ENCODE results near the gene ZFYVE9. TPM values are rescaled to one million over a fixed set of nuclear protein-coding genes. Genes with fewer than 3 reads are reported as not detected.
A peak's percentile ranks its signal among the peaks of the same experiment; 100 is the strongest.

Gene ZFYVE9
- polyA plus RNA-seq, 3 donors: 0.09 TPM; not detected in 2

DNA sequence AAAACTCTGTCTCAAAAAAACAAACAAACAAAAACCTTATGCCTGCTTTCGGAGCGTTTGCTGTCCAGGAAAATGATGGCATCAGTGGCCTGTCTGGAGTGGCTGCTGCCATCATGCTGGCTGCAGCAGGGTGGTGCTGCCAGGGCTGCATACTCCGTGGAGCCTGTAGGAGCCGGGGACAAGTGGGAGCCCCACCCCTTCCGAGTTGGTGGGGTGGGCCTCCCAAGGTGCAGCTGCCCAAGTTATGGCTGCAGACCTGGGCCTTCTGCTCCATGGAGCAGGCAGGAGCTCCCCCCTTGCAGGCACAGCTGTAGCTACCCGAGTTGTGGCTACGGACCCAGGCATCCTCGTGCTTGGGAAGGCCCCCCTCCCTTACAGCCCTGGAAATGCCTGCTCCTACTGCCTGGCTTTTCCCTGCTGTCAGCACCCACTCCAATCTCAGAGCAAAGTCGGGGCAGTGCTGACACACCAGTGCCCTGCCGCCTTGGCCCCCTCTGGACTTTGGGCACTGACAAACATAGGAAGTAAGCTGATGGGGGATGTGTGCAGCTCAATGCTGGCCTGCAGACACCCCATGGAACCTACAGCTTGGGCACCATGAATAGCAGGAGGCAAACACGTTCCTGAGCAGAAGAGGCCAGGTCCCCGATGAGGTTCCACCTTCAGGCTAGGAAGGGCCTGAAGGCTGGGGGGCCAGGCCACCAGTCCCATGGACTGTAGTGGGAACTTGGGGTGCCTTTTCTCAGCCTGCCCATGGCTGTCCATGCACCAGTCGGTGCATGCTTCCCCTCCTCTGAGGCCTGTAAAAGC is 163.7 kb downstream of the ZFYVE9 start:
- DNase-seq: no peak
- Histone ChIP-seq H3K79me2 (ENCODE audit: insufficient read depth, low read length) (no peaks in the 10 kb centered on the region), H3K36me3 (replicated peaks in 1 of 2; ENCODE audit: control insufficient read depth in 1 of 2, insufficient read depth in 2 of 2, low read length in 2 of 2) (no peaks in the 10 kb centered on the region), H4K20me1 (ENCODE audit: insufficient read depth, low read length) (no peaks in the 10 kb centered on the region), H3K4me1 (ENCODE audit: control insufficient read depth in 1 of 2, insufficient read depth in 2 of 2, low read length in 2 of 2) (no peaks in the 10 kb centered on the region), H3K9me3 (replicated peaks in 1 of 2; ENCODE audit: control insufficient read depth in 1 of 2, insufficient read depth in 1 of 2, low read length in 2 of 2) (no peaks in the 10 kb centered on the region), H2AFZ (ENCODE audit: insufficient read depth, low read depth, low read length, poor library complexity, severe bottlenecking) (no peak overlapping the region), H3K27ac (ENCODE audit: low read depth in 1 of 2, low read length in 2 of 2) (no peak overlapping the region), H3K27me3 (ENCODE audit: control insufficient read depth in 2 of 2, insufficient read depth in 2 of 2, low read length in 2 of 2) (no peaks in the 10 kb centered on the region), H3K4me2 (replicated peaks; ENCODE audit: extremely low read depth, low read length, poor library complexity, severe bottlenecking) (no peak overlapping the region), H3K4me3 (replicated peaks in 1 of 3; ENCODE audit: low read depth in 2 of 3, low read length in 3 of 3) (no peak overlapping the region), H3K9ac (ENCODE audit: insufficient read depth, low read length, poor library complexity, severe bottlenecking) (no peak overlapping the region)
- peaks cover 0 to 3% (median 1%) of the 10 kb centered on the region in 3 donors for H3K27me3 Mint-ChIP-seq (ENCODE audit: low read depth in 3 of 3)
- H3K4me1 Mint-ChIP-seq: no peaks in the 10 kb centered on the region
- WGBS (ENCODE audit: insufficient coverage): 95% methylated on average over 12 of the region's 13 CpGs
- H3K27ac Mint-ChIP-seq: peak overlapping the region in 2 of 7 donors; percentile 40 to 50
- intact Hi-C loops (cut with micrococcal nuclease): no loop called here
- H3K9me3 Mint-ChIP-seq: no peaks in the 10 kb centered on the region
- no peak overlapping the region for H3K4me3 Mint-ChIP-seq
- TF ChIP-seq, protein P1, sequence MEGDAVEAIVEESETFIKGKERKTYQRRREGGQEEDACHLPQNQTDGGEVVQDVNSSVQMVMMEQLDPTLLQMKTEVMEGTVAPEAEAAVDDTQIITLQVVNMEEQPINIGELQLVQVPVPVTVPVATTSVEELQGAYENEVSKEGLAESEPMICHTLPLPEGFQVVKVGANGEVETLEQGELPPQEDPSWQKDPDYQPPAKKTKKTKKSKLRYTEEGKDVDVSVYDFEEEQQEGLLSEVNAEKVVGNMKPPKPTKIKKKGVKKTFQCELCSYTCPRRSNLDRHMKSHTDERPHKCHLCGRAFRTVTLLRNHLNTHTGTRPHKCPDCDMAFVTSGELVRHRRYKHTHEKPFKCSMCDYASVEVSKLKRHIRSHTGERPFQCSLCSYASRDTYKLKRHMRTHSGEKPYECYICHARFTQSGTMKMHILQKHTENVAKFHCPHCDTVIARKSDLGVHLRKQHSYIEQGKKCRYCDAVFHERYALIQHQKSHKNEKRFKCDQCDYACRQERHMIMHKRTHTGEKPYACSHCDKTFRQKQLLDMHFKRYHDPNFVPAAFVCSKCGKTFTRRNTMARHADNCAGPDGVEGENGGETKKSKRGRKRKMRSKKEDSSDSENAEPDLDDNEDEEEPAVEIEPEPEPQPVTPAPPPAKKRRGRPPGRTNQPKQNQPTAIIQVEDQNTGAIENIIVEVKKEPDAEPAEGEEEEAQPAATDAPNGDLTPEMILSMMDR (IDR thresholded peaks at IDR 0.05): no peak
- no peaks in the 10 kb centered on the region for H3K36me3 Mint-ChIP-seq

DNA sequence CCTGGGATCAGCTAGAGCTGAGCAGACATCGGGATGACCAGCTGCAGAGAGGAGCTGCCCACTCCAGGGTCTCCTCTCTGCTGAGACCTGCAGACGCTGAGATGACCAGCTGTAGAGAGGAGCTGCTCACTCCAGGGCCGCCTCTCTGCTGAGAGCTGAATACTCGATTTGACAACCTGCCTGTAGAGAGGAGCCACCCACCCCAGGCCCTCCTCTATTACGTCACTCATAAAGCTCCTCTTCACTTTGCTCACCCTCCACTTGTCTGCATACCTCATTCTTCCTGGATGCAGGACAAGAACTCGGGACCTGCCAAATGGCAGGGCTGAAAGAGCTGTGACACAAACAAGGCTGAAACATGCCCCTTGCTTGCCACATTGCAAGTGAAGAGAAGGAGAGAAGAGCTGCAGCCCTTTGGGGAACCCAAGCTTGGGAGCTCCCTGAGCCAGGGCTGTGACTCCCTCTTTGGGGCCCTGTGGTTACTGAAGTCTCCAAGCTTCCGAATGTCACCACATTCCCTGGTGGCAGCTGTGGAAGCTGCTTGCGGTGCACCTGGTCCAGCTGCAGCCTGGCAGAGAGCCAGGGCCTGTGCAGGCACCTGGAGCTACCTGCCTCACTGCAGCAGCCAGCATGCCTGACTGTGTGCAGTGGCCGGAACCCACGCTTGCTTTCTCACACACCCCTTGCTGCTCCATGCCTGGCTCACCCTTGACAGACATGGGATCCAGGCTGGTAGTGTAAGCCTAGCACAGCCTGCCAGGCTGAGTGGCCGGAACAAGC is 164.5 kb downstream of the ZFYVE9 start:
- TF ChIP-seq, protein P1 (IDR thresholded peaks at IDR 0.05): no peak
- H2AFZ ChIP-seq (ENCODE audit: insufficient read depth, low read depth, low read length, poor library complexity, severe bottlenecking): no peak overlapping the region
- 96% methylated on average over 7 of the region's 11 CpGs for WGBS (ENCODE audit: insufficient coverage)
- Mint-ChIP-seq H3K36me3 (no peaks in the 10 kb centered on the region), H3K4me3 (no peak overlapping the region), H3K27me3 (ENCODE audit: low read depth in 3 of 3) (peaks cover 0 to 3% (median 1%) of the 10 kb centered on the region in 3 donors), H3K4me1 (no peaks in the 10 kb centered on the region), H3K9me3 (no peaks in the 10 kb centered on the region), H3K27ac (no peak overlapping the region)
- no peak overlapping the region for H3K27ac ChIP-seq (ENCODE audit: low read depth in 1 of 2, low read length in 2 of 2)
- no peaks in the 10 kb centered on the region for H3K79me2 ChIP-seq (ENCODE audit: insufficient read depth, low read length)
- H3K4me2 ChIP-seq (replicated peaks; ENCODE audit: extremely low read depth, low read length, poor library complexity, severe bottlenecking): no peak overlapping the region
- no peak overlapping the region for H3K4me3 ChIP-seq (replicated peaks in 1 of 3; ENCODE audit: low read depth in 2 of 3, low read length in 3 of 3)
- H3K9ac ChIP-seq (ENCODE audit: insufficient read depth, low read length, poor library complexity, severe bottlenecking): no peak overlapping the region
- H3K9me3 ChIP-seq (replicated peaks in 1 of 2; ENCODE audit: control insufficient read depth in 1 of 2, insufficient read depth in 1 of 2, low read length in 2 of 2): no peaks in the 10 kb centered on the region
- H3K36me3 ChIP-seq (replicated peaks in 1 of 2; ENCODE audit: control insufficient read depth in 1 of 2, insufficient read depth in 2 of 2, low read length in 2 of 2): no peaks in the 10 kb centered on the region
- no peaks in the 10 kb centered on the region for H3K27me3 ChIP-seq (ENCODE audit: control insufficient read depth in 2 of 2, insufficient read depth in 2 of 2, low read length in 2 of 2)
- no peaks in the 10 kb centered on the region for H4K20me1 ChIP-seq (ENCODE audit: insufficient read depth, low read length)
- DNase-seq: no peak
- intact Hi-C loops (cut with micrococcal nuclease): no loop called here
- H3K4me1 ChIP-seq (ENCODE audit: control insufficient read depth in 1 of 2, insufficient read depth in 2 of 2, low read length in 2 of 2): no peaks in the 10 kb centered on the region
